Ovary (tissue), 3 donors: ENCODE results near the gene RBP5.

ENCODE experiments used
- CTCF ChIP-seq, 3 donors: fragments of 450-650 bp in 2 of 3; fragments of 200-600 bp in 1 of 3; IDR thresholded peaks; one replicate each; pipeline versions ENCODE4 v1.5.1 to v1.8.0; 2016 to 2022; ENCODE audit warnings: antibody characterized with exemption in 3 of 3, mild to moderate bottlenecking in 1 of 3
- EP300 ChIP-seq: sonication (generic); formaldehyde crosslinking; IDR thresholded peaks from one replicate; pipeline ENCODE4 v1.6.1; 2017; ENCODE audit warnings: antibody characterized with exemption
- donor health status: DM: no; HTN: no; CAD: no.

- TF ChIP-seq CTCF (IDR thresholded peaks at IDR 0.05) = no peak
- no peak for TF ChIP-seq EP300
Measured at GRCh38 chr12:7093892-7094291, 34.8 kb downstream of the RBP5 start.
